Hippocampal formation (tissue), 2 donors: ENCODE results near the gene COX4I2.
A peak's percentile ranks its signal among the peaks of the same experiment; 100 is the strongest.
"Not testable (repeated sequence)": the region's sequence is repeated elsewhere in the genome, so short reads cannot be mapped to it uniquely, and the experiment has no call there.

Experiments used
- DNase-seq, 2 donors: peaks; one replicate each; lab custom pipeline; 2025; lab: John Stamatoyannopoulos, UW

COX4I2 gene

DNA sequence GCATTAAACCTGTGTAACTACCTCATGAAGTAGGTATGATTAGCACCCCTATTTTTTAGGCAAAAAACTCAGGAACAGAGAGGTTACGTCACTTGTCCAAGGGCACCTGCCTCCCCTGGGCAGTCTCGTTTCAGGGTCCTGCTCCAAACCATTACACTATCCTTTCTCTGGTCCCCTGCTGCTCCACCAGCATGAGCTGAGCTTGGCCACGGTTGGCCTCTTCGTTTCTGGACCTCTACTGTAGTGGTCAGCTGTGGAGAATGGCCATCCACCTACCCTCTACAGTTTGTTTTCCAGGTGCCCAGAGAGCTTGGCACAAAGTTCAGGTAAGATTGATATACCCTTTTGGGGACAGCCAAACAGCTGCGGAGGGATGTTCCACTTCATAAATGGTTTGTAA is 16.8 kb downstream of the COX4I2 start:
- no peak for DNase-seq

DNA sequence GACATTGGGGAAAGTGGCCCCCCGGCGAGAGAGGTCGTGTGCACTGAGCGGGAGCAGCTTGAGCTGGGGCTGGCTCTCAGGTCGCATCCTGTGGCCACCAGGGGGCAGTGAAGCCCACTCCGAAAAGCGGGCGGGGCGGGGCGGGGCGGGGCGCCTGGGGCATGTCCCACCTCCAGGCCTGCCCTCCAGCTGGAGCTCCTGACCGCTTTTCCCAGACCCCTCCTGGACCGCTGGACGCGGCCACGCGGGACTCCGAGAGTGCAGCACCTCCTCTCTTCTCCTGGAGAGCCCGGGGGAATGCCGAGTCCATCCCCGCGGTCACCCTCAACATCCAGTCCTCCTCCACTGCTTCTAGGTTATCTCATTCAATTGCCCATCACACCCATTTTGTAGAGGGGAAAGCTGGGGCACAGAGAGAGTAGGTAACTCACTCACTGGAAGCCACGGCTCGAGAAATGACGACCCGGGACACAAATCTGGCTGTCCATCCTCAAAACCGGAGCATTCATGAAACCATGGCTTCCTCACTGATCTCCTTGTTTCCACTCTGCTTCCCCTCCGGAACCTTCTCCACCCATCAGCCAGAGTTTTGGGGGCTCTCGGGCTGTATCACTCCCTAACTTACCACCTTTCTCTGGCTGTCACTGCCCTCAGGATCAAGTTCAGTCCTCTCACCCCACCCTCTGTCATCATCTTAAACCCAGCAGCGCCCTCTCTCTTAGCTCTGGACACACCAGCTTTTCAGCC is 24.1 kb downstream of the COX4I2 start:
- DNase-seq: peak; percentile 56 to 80

DNA sequence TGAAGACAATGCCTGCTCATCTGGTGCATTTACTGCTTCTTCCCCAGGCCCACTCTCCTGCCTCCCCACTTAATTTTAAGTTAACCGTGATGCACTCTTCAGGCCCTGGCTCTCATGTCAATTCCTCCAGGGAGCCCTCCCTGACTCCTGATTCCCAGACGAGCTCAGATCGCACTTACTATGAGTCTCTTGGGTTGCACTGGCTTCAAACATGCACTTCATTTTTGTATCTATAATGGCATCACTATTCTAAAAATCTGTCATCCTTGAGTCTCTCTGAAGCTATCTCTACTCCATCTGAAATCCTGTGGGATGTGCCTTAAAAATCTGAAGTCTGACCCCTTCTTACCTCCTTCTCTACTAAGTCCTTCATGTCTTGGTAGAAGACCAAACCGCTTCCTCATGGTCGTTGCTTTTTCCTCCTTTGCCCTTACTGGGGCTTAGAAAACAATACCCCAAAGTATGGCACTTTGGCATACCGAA is 24.7 kb downstream of the COX4I2 start:
- no peak for DNase-seq

DNA sequence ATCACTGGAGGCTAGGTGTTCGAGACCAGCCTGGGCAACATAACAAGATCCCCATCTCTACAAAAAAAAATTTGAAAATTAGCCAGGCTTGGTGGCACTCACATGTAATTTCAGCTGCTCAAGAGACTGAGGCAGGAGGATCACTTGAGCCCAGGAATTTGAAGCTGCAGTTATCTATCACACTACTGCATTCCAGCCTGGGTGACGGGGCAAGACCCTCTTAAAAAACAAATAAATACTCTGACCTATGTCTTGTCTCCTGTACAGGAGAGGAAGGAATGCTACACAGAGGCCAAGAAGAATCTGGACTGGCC is 25.8 kb downstream of the COX4I2 start:
- DNase-seq: no peak

DNA sequence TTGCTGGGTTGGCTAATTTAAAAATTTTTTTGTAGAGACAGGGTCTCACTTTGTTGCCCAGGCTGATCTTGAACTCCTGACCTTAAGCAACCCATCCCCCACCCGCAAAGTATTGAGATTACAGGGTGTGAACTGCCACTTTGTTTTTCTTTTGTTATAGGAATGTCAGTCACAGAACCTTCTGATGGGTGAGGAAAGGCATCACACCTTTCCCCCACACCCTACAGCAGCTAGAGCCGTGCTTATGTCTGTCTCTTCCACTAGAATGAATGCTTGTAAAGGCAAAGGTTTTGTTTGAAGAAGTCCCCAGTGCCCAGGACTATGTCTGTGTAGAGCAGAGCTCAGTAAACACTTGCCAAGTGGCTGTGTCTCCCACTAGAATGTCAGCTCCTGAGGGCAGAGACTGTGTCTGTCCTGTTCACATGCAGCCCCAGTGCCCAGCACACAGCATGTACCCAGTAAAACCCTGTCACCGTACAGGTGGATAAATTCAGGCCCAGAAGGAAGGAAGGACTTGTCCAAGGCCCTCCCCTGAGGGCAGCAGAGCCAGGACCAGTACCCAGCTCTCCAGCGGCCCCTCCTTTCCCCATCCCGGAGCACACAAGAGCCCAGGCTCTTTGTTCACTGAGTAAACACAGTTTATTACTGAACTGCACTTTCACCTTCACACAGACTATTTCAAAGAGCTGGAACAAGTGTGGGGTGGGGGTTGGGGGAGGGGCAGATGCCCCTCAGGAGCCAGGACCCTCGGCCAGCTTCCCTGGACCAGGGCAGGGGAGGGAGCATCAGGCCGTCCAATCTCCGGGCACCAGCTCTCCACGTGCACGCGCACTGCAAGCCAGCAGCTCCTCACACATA is 26.4 kb downstream of the COX4I2 start:
- DNase-seq: peak; percentile 43 to 56

DNA sequence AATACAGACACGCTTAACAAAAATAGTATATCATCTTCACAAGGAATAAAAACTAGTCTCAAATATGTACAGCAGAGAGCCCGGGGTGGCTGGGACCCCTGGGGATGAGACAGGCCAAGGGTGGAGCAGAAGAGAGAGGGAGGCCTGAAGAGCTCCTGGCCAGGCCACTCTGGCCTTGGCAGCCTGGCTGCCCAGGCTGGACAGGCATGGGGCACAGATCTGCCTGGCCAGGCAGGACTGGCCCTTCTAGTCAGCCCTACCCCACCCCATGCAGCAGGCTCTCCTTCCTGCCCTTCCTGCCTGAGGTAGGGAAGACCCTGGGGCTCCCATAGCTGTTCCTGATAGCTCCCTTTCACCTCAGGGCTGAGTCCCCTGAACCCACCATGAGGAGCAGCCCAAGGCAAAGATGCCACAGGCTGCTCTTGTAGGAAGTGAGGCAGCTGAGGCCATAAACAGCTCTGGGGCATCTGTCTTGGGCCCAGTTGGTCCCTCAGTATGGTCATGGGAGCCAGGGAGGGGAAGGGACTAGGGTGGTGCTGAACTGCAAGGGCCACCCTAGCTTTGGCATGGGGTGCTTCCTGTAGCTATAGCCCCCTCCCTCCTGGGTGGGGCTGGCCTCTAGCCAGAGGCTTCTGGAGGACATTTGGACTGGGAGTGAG is 27.1 kb downstream of the COX4I2 start:
- no peak for DNase-seq

DNA sequence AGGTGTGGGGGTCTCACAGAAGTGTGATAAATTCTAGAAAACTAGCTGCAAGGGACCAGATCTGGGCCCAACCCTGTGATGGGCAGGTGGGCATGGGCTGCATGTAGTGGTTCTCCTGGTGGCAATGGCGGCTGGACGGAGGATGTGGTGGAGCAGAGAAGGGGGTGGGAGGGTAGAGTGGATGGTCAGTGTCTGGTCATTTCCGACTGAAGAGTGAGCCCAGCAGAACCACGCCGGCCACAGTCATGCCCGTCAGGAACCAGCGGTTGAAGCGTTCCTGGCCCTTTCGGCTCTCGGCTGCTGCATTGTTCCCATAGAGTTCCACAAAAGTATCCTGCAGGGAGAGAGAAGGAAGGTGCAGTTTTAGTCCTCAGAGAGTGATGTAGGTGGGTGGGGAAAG is 28.0 kb downstream of the COX4I2 start:
- DNase-seq: no peak

DNA sequence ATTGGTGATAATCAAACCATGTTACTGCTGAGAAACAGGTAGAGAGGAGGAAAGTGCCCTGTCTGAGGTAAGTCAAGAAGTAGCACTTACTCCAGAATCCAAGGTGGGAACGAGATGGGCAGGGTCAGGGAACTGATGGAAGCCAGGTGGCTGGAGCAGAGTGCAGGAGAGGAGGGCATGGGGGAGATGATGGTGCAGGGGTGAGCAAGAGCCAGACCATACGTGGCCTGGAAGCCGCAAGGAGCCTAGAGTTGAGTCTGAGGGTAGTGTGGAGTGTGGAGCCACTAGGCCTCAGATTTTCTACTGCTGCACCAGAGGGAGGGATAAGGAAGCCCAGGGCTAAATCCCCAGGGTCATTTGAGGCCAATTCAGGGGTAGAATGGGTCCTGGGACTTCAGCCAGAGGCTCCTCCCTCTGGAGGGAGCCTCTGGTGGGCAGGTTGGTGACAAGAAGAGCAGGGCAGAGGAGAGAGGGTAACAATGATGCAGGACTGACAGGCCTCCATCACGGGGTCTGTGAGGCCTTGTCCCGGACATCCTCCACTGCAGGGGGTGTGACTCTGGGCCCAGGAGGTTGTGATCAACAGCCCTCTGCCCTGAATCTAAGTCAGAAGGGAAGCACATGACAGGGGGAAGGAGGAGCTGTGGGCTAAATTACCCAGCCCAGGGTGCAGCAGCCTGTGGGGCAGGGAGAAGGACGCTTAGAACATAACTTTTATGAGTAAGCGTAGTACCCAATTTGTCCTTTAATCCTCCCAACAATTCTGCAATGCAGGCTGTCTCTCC is 28.7 kb downstream of the COX4I2 start:
- peak; percentile 36 to 61 for DNase-seq

DNA sequence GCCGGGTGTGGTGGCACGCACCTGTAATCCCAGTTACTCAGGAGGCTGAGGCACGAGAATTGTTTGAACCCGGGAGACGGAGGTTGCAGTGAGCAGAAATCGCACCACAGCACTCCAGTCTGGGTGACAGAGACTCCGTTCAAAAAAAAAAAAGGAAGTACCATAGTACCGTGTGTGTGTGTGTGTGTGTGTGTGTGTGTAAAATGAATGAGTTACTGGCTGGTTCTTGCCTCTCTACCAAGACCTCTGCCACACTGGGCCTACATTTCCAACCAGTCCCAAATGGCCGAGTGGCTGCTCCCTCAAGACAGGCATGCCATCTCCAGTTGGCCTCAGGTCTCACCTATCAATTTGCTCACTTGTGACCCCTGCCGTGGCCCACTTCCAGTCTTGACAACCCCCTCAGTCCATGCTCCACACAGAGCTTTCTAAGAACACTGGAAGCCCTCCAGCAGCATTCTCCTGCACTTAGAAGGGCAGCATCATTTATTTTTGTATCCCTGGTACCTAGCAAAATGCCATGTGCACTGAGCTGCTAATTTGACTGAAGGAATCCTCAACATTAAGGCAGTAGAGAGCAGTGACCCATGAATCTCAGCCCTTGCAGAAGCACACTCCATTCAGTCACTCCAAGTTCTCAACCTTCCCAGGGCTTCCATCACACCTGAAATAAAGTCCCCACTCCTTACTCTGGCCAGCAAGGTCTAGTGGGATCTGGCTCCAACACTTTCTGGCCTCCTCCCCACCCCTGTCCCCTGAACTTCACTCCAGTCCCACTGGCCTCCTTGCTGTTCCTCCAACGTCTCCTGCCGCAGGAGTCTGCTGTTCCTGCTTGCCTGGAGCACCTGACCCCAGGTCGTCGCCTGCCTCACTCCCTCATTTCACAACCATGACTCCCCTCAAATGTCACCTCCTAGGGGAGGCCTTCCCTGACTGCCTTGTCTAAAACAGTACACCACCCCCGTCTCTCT is 29.9 kb downstream of the COX4I2 start:
- DNase-seq: no peak

DNA sequence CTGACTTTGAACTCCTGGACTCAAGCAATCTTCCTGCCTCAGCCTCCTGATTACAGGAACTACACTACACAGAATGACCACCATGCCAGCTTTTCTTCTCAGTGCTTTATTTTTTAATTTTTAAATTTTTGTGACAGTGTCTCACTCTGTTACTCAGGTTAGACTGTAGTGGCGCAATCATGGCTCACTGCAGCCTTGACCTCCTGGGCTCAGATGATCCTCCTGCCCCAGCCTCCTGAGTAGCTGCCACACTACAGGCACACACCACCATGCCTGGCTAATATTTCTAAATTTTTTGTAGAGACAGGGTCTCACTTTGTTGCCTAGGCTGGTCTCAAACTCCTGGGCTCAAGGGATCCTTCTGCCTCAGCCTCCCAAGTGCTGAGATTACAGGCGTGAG is 31.2 kb downstream of the COX4I2 start:
- DNase-seq: not testable (repeated sequence)

DNA sequence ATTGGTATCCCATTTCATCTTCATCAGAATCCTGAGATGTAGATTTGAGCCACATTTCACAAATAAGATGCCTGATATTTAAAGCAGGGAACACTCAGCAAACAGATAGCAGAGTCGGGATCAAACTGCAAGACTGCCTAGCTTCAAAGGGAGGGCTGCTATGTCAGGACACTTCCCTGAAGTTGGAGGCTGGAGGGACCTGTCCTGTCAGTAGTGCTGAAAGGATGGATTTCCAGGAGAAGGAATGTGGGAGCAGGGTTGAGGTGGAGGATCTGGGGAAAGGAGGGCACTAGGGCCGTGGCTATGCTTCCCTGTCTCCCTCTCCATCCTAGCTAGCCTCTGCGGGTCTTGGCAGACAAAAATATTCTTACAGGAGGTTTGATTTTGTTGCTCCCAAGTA is 32.2 kb downstream of the COX4I2 start:
- DNase-seq: no peak

DNA sequence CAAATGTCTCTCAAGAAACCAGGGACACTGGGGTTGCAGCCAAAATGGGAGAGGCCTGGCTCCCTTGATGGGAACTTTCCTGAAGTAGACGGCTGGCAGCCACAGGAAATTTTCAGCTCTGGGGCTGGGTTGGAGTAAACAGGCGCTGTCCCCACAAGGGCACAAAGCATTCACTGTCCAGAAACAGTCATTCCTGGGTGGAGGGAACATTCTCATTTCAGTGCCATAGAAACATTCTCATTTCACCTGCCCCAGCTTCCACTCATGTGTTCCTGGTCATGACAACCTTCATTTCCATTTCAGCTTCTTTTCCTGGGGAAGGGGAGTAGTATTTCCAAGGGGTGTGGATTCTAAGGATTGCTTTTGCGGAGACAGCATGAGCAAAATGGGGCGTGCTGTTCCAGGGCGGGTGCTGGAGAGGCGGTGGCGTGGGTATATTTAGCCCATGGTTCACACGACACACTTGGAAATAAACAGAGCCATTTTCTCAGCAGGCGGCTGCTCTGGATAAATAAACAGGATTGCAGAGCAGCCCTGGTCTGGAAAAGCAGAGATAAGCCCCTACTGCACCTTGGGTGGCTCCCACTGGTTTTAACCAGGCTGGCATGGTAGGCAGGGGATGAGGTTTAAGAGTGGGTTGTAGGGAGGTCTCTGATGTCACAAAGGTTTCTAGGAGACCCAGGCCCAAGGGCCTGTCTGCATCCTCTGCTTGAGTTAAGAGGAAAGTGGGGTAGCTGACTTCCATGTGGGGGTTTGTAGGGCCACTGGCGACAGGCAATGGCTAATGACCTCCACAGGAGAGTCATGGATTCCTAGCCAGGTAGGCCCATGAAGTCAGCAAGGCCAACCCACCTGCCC is 32.9 kb downstream of the COX4I2 start:
- peak; percentile 79 to 85 for DNase-seq

DNA sequence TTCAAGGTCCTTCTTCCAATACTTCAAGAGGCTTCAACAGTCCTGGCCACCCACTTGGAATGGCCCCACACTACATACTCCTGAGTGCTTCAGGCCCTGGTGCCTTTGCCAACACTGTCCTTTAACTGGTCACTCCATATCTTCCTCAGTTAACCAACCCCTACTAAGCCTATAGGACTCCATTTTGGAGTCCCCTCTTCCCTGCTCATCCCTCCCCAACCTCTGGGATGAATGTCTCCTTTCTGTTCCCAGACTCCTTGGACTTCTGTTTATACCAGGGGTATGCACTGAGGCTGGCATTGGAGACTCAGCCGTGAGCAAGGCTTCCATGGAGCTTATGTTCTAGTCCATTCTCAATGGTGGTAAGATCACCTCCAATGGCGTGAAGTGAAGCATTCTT is 33.6 kb downstream of the COX4I2 start:
- no peak for DNase-seq

DNA sequence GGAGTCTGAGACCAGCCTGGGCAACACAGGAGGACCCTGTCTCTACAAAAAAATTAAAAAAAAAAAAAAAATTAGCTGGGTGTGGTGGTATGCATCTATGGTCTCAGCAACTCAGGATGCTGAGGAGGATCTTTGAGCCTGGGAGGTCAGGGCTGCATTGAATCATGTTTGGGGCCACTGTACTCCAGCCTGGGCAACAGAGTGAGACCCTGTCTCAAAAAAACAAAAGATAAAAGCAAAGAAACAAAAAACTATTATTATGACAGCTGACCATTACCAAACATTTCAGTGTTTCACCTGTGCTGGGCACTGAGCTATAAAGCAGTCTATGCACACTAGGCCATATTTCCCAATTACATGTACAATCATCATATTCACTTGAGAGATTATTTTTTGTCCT is 35.7 kb downstream of the COX4I2 start:
- no peak for DNase-seq

DNA sequence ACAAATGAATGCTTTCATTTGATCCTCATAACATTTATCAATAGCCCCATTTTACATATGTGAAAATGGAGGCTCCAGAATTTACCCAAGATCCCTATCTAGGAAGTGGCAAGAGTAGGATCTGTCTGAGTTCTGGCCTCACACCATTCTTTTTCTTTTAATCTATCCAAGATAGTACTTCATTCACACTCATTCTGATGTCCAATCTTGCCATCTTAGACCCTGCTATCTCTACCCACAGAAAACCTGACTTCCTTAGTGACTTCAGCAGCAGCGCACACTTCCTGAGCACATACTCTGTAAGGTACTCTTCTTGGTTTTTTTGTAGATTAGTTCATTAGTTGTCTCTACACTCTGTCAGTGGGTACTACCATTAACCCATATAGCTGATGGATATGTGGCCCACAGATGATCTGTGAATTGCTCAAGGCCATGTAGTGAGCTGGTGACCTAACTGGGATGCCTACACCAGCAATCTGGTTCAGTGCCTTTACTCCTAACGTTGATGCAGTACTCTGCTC is 36.3 kb downstream of the COX4I2 start:
- no peak for DNase-seq

DNA sequence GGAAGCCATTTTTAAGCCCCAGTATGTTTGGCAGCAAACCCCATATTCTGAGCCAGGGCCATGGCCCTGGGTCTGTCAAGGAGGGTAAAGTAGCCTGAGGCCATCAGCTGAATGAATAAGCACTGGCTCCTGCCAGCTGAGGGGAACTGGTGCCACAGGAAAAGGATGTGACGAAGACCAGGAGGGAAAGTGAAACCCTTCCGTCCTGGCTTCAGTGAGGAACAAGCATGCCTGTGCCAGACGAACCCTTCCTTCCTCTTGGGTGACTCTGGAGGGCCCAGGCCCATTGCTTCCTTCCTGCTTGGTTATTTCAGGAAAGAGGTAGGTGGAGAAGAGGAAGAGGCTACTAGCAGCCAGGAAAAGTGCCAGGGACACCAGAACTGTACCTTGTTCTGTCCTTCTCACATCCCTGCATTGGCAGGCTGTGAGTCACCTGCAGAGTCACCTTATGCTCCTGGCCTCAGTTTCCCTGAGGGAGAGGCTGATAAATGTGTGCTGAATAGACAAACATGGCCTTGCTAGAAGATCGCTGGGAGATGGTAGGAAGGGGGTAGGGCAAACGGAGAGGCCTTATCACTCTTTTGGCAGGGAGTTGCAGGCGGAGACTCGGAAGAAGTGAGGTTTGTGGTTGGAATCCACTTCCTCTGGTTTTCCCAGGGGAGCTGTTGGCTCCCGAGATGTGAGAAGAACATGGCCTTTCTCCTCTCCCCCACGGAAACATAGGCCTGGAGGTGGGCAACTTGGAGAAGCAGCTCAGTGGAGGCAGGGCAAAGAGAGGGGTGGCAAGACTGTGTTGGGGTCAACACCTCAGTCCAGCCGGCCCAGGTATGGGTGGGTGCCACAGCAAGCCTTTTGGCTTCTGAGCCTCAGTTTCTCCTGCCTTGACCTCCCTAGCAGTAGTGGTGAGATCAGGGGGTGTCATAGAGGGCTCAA is 37.4 kb downstream of the COX4I2 start:
- DNase-seq: peak; percentile 50 to 64

DNA sequence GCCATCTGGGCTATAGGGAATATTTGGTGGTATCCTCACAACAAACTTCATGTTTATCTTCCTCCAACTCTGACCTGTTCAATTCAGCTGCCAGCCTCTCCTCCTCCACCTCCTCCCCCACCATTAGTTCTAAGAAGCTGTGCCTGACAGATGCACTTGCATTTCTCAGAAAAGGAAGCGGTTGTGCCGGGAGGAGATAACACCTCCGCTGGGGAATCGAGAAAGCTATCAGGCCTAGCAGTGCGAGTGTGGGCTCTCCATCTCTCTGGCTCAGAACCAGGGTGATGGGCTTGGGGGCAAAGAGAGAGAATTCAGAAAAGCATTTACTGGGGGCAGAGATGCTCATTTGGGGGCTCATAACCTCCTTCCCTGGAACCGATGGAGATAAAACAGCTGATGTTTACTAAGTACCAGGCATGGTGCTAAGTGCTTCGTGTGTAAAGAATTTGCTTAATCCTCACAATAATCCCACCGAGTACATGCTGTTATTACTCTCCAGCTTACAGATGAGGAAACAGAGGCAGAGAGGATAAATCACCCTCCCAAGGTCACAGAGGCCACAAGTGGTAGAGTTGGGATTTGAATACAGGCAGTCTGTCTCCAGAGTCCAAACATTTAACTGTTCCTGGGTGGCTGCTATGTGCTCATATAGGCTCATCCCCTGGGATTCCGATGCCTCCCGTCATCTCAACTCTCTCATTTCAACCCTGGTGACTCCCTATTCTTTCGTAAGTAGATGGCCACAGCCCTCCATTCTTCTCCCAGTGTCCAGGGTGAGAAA is 38.3 kb downstream of the COX4I2 start:
- DNase-seq: no peak

DNA sequence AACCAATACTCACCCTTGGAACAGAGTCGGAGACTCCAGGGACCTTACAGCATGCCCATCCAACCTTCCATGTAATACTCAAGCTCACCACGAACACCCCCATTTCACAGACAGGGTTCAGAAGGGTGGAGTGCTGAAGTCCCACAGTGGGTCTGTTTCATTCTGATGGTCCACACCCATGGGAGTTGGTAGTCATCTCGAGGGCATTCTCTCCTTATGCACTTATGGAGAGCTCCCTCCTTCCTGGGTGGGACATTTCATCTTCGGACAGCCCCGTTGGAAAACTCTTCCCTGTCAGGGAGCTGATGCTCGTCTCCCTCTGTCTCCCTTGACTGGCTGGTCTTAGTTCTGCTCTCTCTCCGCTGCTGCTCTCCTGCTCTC is 38.9 kb downstream of the COX4I2 start:
- DNase-seq: no peak
